ENCODE measurements around the gene KIDINS220. TPM values are rescaled to one million over a fixed set of nuclear protein-coding genes. Genes with fewer than 3 reads are reported as not detected.

The KIDINS220 gene
- total RNA-seq (2021; ENCODE audit: unreplicated experiment) (20.1 TPM), Bru-seq, nascent RNA (percentile 70 among the genes with signal in this experiment), BruChase-seq, experiment 1, labeled RNA remaining after a 6-hour chase (percentile 81 among the genes with signal in this experiment), BruChase-seq, experiment 2, labeled RNA remaining after a 2-hour chase (percentile 73 among the genes with signal in this experiment)
- polyA plus RNA-seq (2012) = 9.8 and 10.1 TPM in 2 replicates
- long read RNA-seq, partial matches to known transcripts = 20 of 31 reads
- long read RNA-seq, other reads (novel, unspliced or antisense) = 11 of 31 reads

DNA sequence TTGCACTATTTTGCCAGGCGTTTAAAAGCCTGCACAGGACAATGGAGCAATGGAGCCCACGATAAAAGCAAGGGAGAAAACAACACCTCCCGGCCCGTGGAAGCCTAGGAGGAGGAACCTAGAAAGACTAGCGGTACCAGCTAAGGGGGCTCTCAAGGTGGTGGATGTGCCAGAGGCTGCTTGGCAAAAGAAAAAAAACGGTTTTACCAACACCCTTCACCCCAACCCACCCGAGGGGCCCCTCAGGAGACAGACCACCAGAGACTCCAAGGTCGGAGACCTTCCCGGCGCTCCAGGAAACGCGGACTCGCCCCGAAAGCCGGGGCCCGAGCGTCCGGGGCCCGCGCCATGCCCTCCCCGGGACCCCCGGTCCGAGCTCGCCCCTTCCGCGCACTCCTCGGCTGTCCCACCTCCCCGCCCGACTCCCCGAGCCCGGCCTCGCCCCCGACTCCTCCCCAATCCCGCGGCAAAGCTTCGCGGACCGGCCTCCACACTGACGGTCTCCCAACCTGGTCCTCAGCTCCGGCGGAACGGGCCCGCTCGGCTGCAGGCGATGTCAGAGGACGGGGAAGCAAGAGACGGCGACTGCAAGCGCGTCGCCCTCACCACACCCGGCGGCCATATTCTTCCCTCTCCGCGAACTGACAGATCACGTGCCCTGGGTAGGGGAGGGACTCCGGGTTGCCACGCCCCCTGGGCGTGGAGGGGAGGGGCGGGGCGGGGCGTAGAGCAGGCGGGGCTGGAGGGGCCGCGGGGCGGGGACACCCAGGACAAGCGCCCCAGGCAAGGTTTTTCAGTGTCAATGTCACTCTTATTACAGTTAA, at the start of gene KIDINS220:
Gene KIDINS220 (minus strand): TSS at position 643 of the 824 bp plus-strand sequence. CDS start 10,520 bp downstream, outside the sequence.
- H2AFZ ChIP-seq (ENCODE audit: low read depth, low read length, poor library complexity, severe bottlenecking) = peak within 1 kb of the TSS; percentile 81
- ATAC-seq (peak; percentile 90), DNase-seq (ENCODE audit: low read depth, low spot score) (peak; percentile 51)
- no peaks in the 10 kb centered on the region for H3K9me3 ChIP-seq (ENCODE audit: control insufficient read depth in 1 of 2, insufficient read depth in 1 of 2, low read depth in 1 of 2, low read length in 2 of 2)
- intact Hi-C loops (cut with micrococcal nuclease) = no loop called here
- no TSS peak for BruUV-seq (replicated peaks)
- peak within 1 kb of the TSS; percentile 79 for H3K4me2 ChIP-seq (ENCODE audit: low read length)
- no peaks in the 10 kb centered on the region for H3K36me3 ChIP-seq (ENCODE audit: control insufficient read depth in 1 of 2, insufficient read depth in 2 of 2, low read length in 2 of 2)
- ChIA-PET RAD21 (ENCODE audit: low non-redundant PET in 1 of 2, low total read pairs in 2 of 2, uncharacterized antibody in 2 of 2, unreplicated experiment in 2 of 2) (no interaction called here), POLR2A (no interaction called here), CTCF (no interaction called here)
- H4K20me1 ChIP-seq (ENCODE audit: insufficient read depth) = no peaks in the 10 kb centered on the region
- peaks cover 5 to 11% of the 10 kb centered on the region in 2 experiments; a peak in 3 of 4 replicates for H3K4me1 ChIP-seq (ENCODE audit: control insufficient read depth in 1 of 2, insufficient read depth in 2 of 2, low read length in 2 of 2)
- H3K27me3 ChIP-seq (ENCODE audit: insufficient read depth, low read length) = no peaks in the 10 kb centered on the region
- H3K79me2 ChIP-seq (ENCODE audit: insufficient read depth, low read length) = peaks cover 34% of the 10 kb centered on the region
- peak within 1 kb of the TSS; percentile 65 to 87 for H3K4me3 ChIP-seq (replicated peaks in 1 of 2; ENCODE audit: low read depth in 1 of 2, low read length in 2 of 2)
- no peaks in the 10 kb centered on the region for H3K9me2 ChIP-seq (ENCODE audit: insufficient read depth)
- H3K27ac ChIP-seq (ENCODE audit: low read depth, low read length) = no peak within 1 kb of the TSS; the same call in 1 of the 2 replicates
- H3K9ac ChIP-seq (ENCODE audit: low read length) = peak within 1 kb of the TSS; percentile 68
- TF ChIP-seq, protein P1, sequence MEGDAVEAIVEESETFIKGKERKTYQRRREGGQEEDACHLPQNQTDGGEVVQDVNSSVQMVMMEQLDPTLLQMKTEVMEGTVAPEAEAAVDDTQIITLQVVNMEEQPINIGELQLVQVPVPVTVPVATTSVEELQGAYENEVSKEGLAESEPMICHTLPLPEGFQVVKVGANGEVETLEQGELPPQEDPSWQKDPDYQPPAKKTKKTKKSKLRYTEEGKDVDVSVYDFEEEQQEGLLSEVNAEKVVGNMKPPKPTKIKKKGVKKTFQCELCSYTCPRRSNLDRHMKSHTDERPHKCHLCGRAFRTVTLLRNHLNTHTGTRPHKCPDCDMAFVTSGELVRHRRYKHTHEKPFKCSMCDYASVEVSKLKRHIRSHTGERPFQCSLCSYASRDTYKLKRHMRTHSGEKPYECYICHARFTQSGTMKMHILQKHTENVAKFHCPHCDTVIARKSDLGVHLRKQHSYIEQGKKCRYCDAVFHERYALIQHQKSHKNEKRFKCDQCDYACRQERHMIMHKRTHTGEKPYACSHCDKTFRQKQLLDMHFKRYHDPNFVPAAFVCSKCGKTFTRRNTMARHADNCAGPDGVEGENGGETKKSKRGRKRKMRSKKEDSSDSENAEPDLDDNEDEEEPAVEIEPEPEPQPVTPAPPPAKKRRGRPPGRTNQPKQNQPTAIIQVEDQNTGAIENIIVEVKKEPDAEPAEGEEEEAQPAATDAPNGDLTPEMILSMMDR (IDR thresholded peaks at IDR 0.05 in 2 of 3, conservative IDR thresholded peaks at IDR 0.05 in 1 of 3; ENCODE audit: borderline replicate concordance in 1 of 3, insufficient read depth in 1 of 3, low read depth in 2 of 3, low read length in 2 of 3) = no peak
- TF ChIP-seq SP1 (IDR thresholded peaks at IDR 0.05; ENCODE audit: low read depth) (peak; percentile 50; the same call in 1 of the 2 replicates), YY1 (IDR thresholded peaks at IDR 0.05; ENCODE audit: extremely low read depth, insufficient replicate concordance, low read depth, low read length) (peak; percentile 96), FOSL1 (IDR thresholded peaks at IDR 0.05; ENCODE audit: low read depth) (no peak), EGR1 (IDR thresholded peaks at IDR 0.05; ENCODE audit: low read depth) (no peak), SRF (IDR thresholded peaks at IDR 0.05; ENCODE audit: low read depth) (no peak), ZNF274 (IDR thresholded peaks at IDR 0.05; ENCODE audit: low read depth, low read length) (no peak), TCF7L2 (IDR thresholded peaks at IDR 0.05; ENCODE audit: borderline replicate concordance, extremely low read depth, insufficient read depth, insufficient read length) (no peak), ELF1 (IDR thresholded peaks at IDR 0.05; ENCODE audit: borderline replicate concordance, low read depth) (no peak), POLR2A (IDR thresholded peaks at IDR 0.05; ENCODE audit: borderline replicate concordance, extremely low read depth, insufficient read depth, insufficient read length) (no peak), RAD21 (IDR thresholded peaks at IDR 0.05; ENCODE audit: low read depth) (no peak), EZH2phosphoT487 (IDR thresholded peaks at IDR 0.05; ENCODE audit: borderline replicate concordance) (no peak)
- TF ChIP-seq, protein P2, sequence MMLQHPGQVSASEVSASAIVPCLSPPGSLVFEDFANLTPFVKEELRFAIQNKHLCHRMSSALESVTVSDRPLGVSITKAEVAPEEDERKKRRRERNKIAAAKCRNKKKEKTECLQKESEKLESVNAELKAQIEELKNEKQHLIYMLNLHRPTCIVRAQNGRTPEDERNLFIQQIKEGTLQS (IDR thresholded peaks at IDR 0.05) = no peak
- TF ChIP-seq, protein P3, sequence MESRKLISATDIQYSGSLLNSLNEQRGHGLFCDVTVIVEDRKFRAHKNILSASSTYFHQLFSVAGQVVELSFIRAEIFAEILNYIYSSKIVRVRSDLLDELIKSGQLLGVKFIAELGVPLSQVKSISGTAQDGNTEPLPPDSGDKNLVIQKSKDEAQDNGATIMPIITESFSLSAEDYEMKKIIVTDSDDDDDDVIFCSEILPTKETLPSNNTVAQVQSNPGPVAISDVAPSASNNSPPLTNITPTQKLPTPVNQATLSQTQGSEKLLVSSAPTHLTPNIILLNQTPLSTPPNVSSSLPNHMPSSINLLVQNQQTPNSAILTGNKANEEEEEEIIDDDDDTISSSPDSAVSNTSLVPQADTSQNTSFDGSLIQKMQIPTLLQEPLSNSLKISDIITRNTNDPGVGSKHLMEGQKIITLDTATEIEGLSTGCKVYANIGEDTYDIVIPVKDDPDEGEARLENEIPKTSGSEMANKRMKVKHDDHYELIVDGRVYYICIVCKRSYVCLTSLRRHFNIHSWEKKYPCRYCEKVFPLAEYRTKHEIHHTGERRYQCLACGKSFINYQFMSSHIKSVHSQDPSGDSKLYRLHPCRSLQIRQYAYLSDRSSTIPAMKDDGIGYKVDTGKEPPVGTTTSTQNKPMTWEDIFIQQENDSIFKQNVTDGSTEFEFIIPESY (IDR thresholded peaks at IDR 0.05; ENCODE audit: extremely low read depth, insufficient replicate concordance, low read length) = no peak
- TF ChIP-seq, protein P4, sequence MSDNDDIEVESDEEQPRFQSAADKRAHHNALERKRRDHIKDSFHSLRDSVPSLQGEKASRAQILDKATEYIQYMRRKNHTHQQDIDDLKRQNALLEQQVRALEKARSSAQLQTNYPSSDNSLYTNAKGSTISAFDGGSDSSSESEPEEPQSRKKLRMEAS (IDR thresholded peaks at IDR 0.05) = peak; percentile 74
- TF ChIP-seq, protein P5, sequence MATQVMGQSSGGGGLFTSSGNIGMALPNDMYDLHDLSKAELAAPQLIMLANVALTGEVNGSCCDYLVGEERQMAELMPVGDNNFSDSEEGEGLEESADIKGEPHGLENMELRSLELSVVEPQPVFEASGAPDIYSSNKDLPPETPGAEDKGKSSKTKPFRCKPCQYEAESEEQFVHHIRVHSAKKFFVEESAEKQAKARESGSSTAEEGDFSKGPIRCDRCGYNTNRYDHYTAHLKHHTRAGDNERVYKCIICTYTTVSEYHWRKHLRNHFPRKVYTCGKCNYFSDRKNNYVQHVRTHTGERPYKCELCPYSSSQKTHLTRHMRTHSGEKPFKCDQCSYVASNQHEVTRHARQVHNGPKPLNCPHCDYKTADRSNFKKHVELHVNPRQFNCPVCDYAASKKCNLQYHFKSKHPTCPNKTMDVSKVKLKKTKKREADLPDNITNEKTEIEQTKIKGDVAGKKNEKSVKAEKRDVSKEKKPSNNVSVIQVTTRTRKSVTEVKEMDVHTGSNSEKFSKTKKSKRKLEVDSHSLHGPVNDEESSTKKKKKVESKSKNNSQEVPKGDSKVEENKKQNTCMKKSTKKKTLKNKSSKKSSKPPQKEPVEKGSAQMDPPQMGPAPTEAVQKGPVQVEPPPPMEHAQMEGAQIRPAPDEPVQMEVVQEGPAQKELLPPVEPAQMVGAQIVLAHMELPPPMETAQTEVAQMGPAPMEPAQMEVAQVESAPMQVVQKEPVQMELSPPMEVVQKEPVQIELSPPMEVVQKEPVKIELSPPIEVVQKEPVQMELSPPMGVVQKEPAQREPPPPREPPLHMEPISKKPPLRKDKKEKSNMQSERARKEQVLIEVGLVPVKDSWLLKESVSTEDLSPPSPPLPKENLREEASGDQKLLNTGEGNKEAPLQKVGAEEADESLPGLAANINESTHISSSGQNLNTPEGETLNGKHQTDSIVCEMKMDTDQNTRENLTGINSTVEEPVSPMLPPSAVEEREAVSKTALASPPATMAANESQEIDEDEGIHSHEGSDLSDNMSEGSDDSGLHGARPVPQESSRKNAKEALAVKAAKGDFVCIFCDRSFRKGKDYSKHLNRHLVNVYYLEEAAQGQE (IDR thresholded peaks at IDR 0.05; ENCODE audit: low read depth) = no peak
